Measurements from ENCODE around the gene DOCK2. TPM values are rescaled to one million over a fixed set of nuclear protein-coding genes. Genes with fewer than 3 reads are reported as not detected.

Gene DOCK2
- total and polyA plus RNA-seq, 2 donors from 2014 or later = 1.0 to 42.0 TPM

GRCh38 chr5:169632946-169633345, 4.1 kb upstream of the DOCK2 start:
- Histone ChIP-seq H3K9me3 (ENCODE audit: control insufficient read depth in 2 of 3, insufficient read depth in 1 of 3, low read length in 3 of 3) (no peaks in the 10 kb centered on the region), H3K4me1 (ENCODE audit: control insufficient read depth in 2 of 3, insufficient read depth in 2 of 3, low read depth in 1 of 3, low read length in 3 of 3) (no peaks in the 10 kb centered on the region), H3K36me3 (ENCODE audit: control insufficient read depth in 2 of 3, insufficient read depth in 3 of 3, low read length in 3 of 3) (no peaks in the 10 kb centered on the region), H3K27ac (ENCODE audit: low read depth in 2 of 2, low read length in 2 of 2) (no peak overlapping the region), H3K27me3 (ENCODE audit: control insufficient read depth, insufficient read depth, low read length) (peaks cover 4% of the 10 kb centered on the region), H3K4me3 (ENCODE audit: low read length in 3 of 3) (no peak overlapping the region), H3K9ac (ENCODE audit: low read length in 3 of 3) (no peak overlapping the region)
- FAIRE-seq (no peak), DNase-seq (no peak)
- TF ChIP-seq CTCF (IDR thresholded peaks at IDR 0.05; ENCODE audit: borderline replicate concordance, extremely low read depth, insufficient read depth) = no peak
- intact Hi-C loops (cut with DNase I) = no loop called here

GRCh38 chr5:169634606-169635005, 2.5 kb upstream of the DOCK2 start:
- intact Hi-C loops (cut with DNase I) = no loop called here
- peaks cover 0 to 5% (median 2%) of the 10 kb centered on the region in 3 donors for H3K9me3 ChIP-seq (ENCODE audit: control insufficient read depth in 2 of 3, insufficient read depth in 1 of 3, low read length in 3 of 3)
- H3K27me3 ChIP-seq (ENCODE audit: control insufficient read depth, insufficient read depth, low read length) = peaks cover 4% of the 10 kb centered on the region
- TF ChIP-seq CTCF (IDR thresholded peaks at IDR 0.05; ENCODE audit: borderline replicate concordance, extremely low read depth, insufficient read depth) = no peak
- no peaks in the 10 kb centered on the region for H3K36me3 ChIP-seq (ENCODE audit: control insufficient read depth in 2 of 3, insufficient read depth in 3 of 3, low read length in 3 of 3)
- H3K27ac ChIP-seq (ENCODE audit: low read depth in 2 of 2, low read length in 2 of 2) = no peak overlapping the region
- no peak overlapping the region for H3K4me3 ChIP-seq (ENCODE audit: low read length in 3 of 3)
- no peaks in the 10 kb centered on the region for H3K4me1 ChIP-seq (ENCODE audit: control insufficient read depth in 2 of 3, insufficient read depth in 2 of 3, low read depth in 1 of 3, low read length in 3 of 3)
- H3K9ac ChIP-seq (ENCODE audit: low read length in 3 of 3) = no peak overlapping the region
- DNase-seq (no peak), FAIRE-seq (no peak)

- no peak overlapping the region for H3K4me3 ChIP-seq (ENCODE audit: low read length in 3 of 3)
- no peak for TF ChIP-seq CTCF (IDR thresholded peaks at IDR 0.05; ENCODE audit: borderline replicate concordance, extremely low read depth, insufficient read depth)
- H3K27ac ChIP-seq (ENCODE audit: low read depth in 2 of 2, low read length in 2 of 2) = no peak overlapping the region
- H3K36me3 ChIP-seq (ENCODE audit: control insufficient read depth in 2 of 3, insufficient read depth in 3 of 3, low read length in 3 of 3) = no peaks in the 10 kb centered on the region
- H3K4me1 ChIP-seq (ENCODE audit: control insufficient read depth in 2 of 3, insufficient read depth in 2 of 3, low read depth in 1 of 3, low read length in 3 of 3) = no peaks in the 10 kb centered on the region
- no peak for DNase-seq
- H3K27me3 ChIP-seq (ENCODE audit: control insufficient read depth, insufficient read depth, low read length) = peaks cover 4% of the 10 kb centered on the region
- peaks cover 0 to 7% (median 2%) of the 10 kb centered on the region in 3 donors for H3K9me3 ChIP-seq (ENCODE audit: control insufficient read depth in 2 of 3, insufficient read depth in 1 of 3, low read length in 3 of 3)
- FAIRE-seq = no peak
- intact Hi-C loops (cut with DNase I) = no loop called here
- H3K9ac ChIP-seq (ENCODE audit: low read length in 3 of 3) = no peak overlapping the region
Measured at GRCh38 chr5:169635936-169636335, 1.1 kb upstream of the DOCK2 start.

- DNase-seq = no peak
- Histone ChIP-seq H3K9me3 (ENCODE audit: control insufficient read depth in 2 of 3, insufficient read depth in 1 of 3, low read length in 3 of 3) (peaks cover 0 to 7% (median 2%) of the 10 kb centered on the region in 3 donors), H3K9ac (ENCODE audit: low read length in 3 of 3) (no peak overlapping the region), H3K27ac (ENCODE audit: low read depth in 2 of 2, low read length in 2 of 2) (no peak overlapping the region), H3K4me1 (ENCODE audit: control insufficient read depth in 2 of 3, insufficient read depth in 2 of 3, low read depth in 1 of 3, low read length in 3 of 3) (no peaks in the 10 kb centered on the region), H3K36me3 (ENCODE audit: control insufficient read depth in 2 of 3, insufficient read depth in 3 of 3, low read length in 3 of 3) (no peaks in the 10 kb centered on the region), H3K27me3 (ENCODE audit: control insufficient read depth, insufficient read depth, low read length) (peaks cover 4% of the 10 kb centered on the region), H3K4me3 (ENCODE audit: low read length in 3 of 3) (no peak overlapping the region)
- no peak for FAIRE-seq
- intact Hi-C loops (cut with DNase I) = no loop called here
- no peak for TF ChIP-seq CTCF (IDR thresholded peaks at IDR 0.05; ENCODE audit: borderline replicate concordance, extremely low read depth, insufficient read depth)
Measured at GRCh38 chr5:169636477-169637084, 494 bp upstream of the DOCK2 start.

Data from kidney (tissue), 14 donors.